ENCODE measurements around the gene MED12L.
A peak's percentile ranks its signal among the peaks of the same experiment; 100 is the strongest.
"Not testable (repeated sequence)": the region's sequence is repeated elsewhere in the genome, so short reads cannot be mapped to it uniquely, and the experiment has no call there.

Gene MED12L

DNA sequence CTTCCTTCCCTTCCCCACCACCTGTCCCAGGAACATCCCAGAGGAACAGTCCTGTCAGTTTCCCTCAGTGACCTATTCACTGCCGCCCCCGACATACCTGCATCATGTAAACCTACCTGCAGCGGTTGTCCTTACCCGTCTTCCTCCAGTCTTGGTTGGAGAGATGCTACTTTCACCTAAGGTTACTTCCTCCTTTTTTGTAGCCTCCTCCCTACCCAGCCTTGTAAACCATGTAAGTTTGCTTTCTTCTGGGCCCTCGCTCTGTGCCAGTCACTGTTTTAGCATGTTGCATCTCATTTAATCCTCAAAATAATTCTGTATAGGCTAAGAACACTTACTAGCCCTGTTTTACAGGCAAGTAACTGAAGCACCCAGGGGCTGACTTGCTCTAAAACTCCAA, 59.3 kb downstream of the MED12L start:
- DNase-seq: no peak

GRCh38 chr3:151145713-151146070, 60.2 kb downstream of the MED12L start:
- DNase-seq: no peak

- peak; percentile 53 to 56 for DNase-seq
Observed at GRCh38 chr3:151146071-151146730, 60.7 kb downstream of the MED12L start.

- DNase-seq: no peak
Observed at GRCh38 chr3:151146731-151147091, 61.2 kb downstream of the MED12L start.

- DNase-seq: no peak
Observed at GRCh38 chr3:151147299-151147698, 61.8 kb downstream of the MED12L start.

DNA sequence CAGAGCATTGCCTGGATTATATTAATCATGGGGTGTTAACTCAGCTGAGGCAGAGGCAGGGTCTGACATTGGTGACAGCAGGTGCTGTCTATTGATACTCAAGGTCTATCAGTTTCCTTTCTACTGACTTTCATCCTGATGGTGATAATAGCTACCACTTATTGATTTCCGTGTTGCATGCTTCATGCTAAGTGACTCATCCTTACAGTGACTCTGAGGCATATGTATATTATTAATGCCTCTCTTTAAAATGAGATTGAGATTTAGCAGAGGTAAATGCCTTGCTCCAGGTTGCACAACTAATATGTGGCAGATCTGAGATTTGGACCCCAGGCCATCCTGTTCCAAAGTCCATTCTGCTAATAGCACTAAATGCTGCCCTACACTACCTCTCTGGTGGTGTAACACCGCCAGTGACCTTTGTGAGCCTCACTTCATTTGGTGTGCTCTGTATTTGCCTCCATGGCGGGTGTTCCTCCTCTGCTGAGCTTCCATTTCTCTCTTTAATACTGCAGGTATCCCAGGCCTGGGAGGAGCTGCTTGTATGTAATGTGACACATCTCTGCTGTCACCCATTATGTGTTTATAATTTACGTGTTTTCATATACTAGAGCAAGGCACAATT, 67.1 kb downstream of the MED12L start:
- no peak for DNase-seq

- no peak for DNase-seq
Observed at GRCh38 chr3:151154566-151154965, 69.1 kb downstream of the MED12L start.

DNA sequence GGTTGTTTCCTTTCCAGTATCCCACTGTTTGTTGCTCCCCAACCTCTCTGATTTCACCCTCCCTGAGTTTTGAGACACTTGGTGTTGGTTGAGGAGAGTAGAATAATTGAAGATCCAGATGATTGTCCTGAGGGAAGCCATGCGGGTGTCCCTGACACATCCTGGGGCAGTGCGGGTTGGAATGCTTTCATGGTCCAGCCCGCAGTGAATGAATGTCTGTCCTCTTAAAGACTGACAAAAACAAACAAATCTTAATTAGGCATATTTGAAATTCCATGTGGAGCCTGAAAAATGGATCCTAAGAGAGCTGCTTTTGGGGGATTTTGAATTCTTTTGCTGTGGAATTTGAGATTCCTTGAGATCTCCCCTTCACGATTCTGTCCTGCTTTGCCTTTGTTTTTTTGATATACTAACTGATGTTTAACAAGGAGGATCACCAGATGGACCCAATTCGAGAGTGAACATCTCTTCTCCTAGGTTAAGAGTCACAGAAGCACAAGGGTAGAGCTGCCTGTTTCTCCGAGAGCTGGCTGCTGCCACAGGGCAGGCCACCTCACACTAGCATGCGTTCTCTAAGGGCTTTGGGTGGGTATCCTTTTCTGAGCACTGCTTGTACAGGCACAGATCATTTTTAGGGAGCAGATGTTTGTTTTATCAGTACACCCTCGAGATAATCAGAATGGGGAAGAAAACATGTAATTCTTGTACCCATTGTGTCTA, 70.1 kb downstream of the MED12L start:
- no peak for DNase-seq

DNA sequence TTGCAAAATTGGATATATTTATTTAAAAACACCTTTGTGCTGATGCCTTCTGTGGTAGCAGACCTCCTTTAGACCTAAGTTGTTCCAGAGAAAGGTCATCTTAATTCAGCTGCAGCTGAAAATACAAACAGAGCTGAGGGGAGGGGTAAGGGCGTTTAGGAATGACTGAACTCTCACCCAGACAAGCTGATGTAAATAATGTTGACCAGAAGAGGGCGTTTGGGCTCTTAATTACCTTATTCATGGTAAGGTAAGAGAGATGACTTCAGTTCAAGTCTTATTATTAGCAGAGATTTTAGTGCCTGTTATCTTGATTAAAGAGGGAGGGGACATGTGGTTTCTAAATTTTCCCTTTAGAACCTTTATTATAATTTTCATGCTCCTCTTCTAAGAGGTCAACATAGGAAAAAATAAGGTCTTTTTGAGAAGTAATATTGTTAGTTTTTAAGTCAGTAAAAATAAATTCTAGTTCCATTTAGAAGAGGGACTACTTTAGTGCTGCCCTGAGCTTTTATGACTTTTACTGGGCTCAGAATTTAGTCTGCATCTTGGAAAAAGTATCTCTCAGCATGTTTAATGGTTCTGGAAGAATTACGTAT, 71.3 kb downstream of the MED12L start:
- peak; percentile 74 to 80 for DNase-seq

GRCh38 chr3:151159806-151160205, 74.3 kb downstream of the MED12L start:
- no peak for DNase-seq

- DNase-seq: no peak
Observed at GRCh38 chr3:151165226-151165625, 79.8 kb downstream of the MED12L start.

DNA sequence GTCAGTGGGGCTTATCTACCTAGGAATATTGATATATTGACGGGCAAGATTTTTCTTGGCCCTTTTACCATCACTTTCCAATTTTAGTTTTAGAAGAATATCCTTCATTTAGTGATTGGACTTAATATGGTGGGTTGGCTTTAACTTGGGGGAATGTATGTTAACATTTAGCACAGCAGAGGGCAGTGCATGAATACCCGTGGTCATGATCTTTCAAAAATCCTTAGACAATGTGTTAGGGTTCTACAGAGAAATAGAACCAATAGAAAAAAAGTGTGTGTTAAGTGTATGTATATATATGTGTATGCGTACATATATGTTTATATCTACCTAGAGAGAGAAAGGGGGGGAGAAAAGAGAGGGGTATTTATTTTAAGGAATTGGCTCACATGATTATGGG, 80.7 kb downstream of the MED12L start:
- no peak for DNase-seq

- peak; percentile 39 to 70 for DNase-seq
Observed at GRCh38 chr3:151168269-151169094, 83.0 kb downstream of the MED12L start.

DNA sequence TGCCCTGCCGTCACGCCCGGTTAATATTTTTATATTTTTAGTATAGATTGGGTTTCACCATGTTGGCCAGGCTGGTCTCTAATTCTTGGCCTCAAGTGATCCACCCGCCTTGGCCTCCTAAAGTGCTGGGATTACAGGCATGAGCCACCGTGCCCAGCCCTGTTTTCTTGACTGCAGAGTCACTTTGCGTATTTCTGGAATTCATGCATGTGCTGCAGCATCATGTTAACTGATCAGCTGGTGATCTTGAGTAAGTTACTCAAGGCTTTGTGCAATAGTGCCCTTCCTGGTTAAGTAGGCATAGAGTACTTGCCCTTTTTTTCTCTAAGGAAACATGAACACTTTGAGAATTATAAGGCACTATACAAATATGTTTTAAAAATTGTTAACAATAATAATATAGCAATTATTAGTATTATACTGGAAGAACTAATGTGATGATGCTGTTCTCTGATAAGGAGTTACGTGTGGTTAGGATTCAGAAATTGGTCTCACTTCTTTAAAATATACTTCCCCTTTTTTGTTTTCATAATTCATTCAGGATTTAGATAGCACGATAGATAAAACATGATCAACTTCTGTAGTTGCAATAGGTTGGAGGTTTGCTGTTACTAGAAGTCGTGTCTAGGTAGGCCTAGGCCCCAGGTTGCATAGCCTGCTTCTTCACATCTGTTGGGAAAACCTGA, 83.9 kb downstream of the MED12L start:
- DNase-seq: no peak

DNA sequence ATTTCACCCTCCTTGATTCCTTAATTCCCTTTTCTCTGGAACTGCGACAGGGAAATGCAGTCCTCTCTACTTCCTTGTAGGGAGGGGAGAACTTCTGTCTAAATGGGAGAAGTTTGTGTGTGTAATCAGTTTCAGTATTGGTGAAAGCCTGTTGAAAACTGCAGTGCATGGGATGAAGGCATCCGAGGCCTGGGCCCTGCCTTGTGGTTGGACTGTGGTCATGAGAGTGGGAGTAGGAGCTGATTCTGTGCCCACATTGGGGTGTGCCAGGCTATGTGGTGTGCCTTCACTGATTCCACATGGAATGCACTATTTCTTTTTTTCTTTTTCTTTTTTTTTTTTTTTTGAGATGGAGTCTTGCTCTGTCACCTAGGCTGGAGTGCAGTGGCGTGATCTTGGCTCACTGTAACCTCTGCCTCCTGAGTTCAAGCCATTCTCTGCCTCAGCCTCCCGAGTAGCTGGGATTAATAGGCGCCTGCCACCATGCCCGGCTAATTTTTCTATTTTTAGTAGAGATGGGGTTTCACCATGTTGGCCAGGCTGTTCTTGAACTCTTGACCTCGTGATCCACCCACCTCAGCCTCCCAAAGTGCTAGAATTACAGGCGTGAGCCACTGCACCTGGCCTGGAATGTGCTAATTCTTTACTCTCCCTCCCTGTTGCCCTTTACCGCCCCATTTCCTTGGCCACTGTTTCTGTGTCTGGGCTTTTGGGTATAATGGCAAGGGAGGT, 84.7 kb downstream of the MED12L start:
- DNase-seq: not testable (repeated sequence)

DNA sequence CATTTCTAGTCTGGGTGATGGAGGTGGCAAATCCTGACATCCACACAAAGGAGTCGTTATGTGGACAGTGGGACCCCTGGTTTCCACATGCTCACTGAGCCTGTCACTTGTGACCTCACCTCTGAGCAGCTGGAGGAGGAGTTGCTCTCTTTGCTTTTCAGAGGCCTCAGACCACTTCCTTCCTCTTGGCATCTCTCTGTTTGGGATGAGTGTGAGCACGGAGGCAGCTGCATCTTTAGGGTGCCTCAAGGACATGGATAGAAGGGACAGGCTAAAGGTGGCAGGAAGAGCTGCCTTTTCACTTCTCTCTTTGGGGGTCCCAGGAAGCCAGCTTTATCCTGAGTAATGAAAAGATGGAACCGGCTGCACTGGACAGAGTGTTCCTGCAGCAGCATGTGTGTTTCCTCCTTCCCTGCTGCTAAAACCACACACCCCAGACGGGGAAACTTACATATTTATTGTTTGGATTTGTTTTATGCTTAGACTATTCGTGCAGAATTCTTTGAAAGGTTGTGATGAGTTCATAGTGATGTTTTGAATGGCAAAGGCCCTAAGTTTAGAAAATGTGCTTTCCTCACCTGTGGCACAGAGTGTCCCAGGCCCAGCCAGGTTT, 85.8 kb downstream of the MED12L start:
- no peak for DNase-seq

DNA sequence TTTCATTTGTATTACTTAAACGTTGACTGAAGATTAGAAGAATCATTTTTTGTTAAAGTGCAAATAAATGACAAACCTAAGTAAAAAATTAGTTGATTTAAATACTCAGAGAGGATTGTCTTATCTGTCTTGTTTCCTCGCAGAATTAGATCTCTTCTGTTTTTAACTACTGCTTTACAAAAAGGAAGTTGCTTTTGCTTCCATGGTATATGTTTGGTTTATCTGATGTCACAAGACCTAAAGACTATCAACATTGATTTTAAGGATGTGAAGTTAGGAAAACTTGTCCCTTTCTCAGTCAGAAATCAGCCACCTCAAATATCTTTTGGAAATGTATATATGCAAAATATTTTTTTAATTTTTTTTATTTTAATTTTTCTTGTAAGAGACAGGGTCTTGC, 88.9 kb downstream of the MED12L start:
- no peak for DNase-seq

GRCh38 chr3:151175952-151176351, 90.5 kb downstream of the MED12L start:
- DNase-seq: no peak

DNA sequence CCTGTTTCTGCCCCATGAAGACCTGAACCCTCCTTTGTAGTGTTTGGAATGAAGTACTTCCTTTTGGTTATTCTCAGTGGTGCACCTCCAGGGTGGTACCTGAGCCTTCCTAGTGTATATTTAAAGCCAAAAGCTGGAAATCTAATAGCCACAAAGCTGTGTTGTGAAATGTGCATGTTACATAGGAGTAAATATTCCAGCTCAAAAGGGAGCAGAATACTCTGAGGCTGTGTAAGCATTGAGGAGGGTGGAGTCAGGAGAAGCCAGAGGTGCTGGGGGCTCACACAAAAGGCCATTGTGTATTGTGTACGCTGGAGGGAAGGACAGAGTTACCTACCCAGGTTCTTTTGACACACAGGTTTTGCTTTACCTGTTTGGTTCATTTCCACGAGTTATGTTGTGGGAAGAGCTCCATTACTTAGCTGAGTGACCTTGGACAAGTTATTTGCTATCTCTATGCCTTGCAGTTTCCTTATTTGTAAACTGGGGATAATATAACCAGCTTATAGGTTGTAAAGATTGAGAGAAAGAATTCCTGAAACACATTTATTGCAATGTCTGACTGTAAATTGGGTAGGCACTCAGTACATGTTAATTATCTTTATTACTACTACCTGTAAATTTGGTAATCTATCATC, 92.9 kb downstream of the MED12L start:
- DNase-seq: no peak

GRCh38 chr3:151182349-151183079, 97.0 kb downstream of the MED12L start:
- no peak for DNase-seq
